GM12872 (cell line): ENCODE measurements around the gene TSPAN18.

ENCODE experiments used
- TF ChIP-seq, protein P1 (sequence below): IDR thresholded peaks from 3 replicates; pipeline ENCODE4 v1.5.1; 2011; ENCODE audit warnings: low read depth, mild to moderate bottlenecking, low read length, moderate library complexity; ENCODE audit not compliant: insufficient read depth

Gene TSPAN18

DNA sequence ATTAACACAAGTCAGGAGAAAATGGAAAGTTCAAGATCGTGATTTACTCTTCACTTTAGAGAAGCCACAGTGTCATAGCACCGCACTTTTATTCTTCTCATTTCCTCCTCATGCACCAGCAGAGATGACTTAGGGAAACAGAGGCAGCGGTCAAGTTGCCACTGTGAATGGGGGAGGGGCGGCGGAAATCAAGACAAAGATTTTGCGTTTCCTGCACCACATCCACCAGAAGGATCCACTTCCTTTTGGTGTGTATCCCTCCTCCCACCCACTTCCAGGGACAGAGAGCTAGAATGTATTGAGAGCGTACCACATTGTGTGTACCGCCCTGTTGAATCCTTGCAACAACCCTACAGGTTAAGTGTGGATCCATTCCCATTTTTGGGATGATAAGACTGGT, 21.8 kb downstream of the TSPAN18 start:
- TF ChIP-seq, protein P1, sequence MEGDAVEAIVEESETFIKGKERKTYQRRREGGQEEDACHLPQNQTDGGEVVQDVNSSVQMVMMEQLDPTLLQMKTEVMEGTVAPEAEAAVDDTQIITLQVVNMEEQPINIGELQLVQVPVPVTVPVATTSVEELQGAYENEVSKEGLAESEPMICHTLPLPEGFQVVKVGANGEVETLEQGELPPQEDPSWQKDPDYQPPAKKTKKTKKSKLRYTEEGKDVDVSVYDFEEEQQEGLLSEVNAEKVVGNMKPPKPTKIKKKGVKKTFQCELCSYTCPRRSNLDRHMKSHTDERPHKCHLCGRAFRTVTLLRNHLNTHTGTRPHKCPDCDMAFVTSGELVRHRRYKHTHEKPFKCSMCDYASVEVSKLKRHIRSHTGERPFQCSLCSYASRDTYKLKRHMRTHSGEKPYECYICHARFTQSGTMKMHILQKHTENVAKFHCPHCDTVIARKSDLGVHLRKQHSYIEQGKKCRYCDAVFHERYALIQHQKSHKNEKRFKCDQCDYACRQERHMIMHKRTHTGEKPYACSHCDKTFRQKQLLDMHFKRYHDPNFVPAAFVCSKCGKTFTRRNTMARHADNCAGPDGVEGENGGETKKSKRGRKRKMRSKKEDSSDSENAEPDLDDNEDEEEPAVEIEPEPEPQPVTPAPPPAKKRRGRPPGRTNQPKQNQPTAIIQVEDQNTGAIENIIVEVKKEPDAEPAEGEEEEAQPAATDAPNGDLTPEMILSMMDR = no peak

DNA sequence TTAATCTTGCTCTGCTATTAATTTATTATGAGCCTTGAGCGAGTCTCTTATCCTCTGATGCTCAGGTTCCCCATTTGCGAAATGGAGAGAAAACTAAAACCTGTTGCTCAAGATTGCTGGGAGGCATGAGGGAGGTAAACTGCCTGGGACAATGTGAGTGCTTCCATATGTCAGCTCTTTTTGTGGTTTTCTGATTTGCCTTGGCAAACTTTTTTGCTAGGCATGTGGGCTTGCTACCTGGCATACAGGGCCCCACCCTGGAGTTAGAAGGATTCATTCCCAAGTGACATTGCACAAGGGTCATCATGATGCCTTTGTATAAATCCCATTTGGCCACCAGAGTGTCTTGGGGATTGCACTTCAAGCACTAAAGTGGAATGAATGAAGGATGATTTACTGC, 22.4 kb downstream of the TSPAN18 start:
- TF ChIP-seq, protein P1 = no peak

DNA sequence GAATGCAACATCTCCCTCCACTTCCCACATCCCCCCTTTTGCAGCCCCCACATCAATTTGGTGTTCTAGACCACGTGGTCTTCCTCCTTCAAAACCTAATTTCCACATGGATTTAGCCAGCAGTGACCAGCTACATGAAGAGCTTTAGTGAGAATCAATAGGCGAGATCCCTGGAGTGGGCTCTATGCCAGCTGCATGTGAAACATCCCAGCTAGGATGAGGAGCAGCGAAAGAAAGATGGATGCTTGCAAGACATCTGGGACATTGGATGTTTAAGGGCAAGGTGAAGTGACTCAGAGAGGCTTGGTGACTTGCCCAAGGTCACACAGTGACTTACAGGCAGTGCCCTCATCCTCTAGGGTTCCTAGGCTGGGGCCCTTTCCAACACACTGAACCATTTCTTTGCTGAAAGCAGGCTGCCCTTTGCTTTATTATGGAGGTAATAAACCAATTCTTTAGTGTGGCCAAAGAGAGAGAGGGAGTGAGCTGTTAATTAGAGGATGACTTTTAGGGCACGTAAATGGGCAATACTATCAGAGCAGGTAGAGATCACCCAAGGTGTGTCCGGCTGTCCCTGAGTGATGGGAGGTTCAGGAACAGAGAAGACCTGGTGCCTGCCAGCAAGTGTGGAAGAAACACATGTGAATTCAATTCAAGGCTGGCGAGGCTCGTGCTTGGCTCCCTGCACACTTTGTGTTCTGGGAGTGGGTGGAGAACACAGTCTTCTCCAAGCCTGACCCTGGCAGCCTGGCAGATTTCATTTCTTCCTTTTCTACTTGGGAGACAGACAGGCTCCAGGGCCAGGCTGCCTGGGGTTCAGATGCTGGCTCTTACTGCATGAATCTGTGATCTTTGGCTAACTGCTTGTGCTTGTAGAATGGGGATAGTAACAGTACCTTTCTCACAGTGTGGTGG, 24.0 kb downstream of the TSPAN18 start:
- TF ChIP-seq, protein P1 = no peak

DNA sequence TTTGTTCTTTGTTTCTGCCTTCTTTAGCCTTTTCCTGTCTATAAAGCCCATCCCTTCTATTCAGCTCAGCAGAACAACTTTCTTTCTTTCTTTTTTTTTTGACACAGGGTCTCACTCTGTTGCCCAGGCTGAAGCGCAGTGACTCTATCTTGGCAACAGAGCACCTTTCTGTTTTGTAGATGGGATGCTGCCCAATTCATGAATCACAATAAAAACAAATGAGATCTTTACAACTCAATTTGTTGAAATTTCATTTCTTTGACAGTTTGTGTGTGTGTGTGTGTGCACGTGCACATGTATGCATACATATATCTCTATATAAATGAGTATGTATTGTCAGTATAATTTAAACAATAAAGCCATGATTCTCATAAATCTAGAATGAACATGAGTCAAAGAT, 25.5 kb downstream of the TSPAN18 start:
- TF ChIP-seq, protein P1 = no peak

DNA sequence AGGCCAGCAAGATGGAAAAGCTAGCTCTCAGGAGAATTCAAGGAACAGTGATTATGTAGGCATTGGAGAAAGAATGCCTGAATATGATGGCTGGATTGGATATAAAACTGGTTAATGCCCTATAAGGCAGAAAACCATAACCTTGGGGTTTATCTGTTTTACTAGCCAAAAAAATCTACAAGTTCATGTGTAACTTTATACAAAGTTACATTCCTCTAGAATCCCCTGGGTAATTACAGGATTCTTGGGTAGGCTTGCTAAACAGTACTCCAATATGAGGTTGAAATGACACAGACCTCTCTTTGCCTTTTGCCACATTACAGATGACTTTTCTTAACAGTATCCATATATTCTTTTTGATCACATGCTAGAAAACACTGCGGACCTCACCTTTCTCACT, 26.0 kb downstream of the TSPAN18 start:
- TF ChIP-seq, protein P1 = no peak

DNA sequence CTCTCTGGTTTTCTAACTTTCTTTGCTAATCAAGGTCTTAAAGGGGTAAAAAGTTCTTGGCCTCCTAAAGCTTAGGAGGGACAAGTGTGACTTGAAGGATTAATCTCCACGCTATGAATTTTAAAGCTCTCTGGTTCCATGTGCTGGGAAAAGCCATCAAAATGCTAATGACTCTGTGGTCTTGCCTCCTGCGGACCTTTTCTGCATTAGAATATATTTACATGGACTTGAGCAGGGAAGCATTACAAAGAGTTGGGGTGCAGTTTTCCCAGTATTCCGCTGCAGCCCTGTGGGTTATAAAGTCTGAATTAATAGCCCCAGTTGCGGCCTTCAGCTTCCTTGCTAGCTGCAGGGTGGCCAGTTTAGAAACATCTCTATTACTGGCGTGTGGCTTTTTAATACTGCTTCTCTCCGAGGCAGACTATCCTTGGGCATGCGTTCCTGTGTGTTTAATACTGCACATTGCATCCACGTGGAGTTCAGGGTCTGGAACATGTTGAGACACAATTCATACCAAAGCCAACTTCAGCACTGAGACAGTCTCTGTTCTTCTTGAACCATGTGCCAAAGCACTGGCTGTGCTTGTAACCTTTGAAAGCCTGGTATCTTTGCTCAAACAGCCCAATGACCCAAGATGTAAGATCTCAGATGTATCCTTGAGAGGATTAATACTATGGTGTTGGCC, 27.3 kb downstream of the TSPAN18 start:
- TF ChIP-seq, protein P1 = no peak

DNA sequence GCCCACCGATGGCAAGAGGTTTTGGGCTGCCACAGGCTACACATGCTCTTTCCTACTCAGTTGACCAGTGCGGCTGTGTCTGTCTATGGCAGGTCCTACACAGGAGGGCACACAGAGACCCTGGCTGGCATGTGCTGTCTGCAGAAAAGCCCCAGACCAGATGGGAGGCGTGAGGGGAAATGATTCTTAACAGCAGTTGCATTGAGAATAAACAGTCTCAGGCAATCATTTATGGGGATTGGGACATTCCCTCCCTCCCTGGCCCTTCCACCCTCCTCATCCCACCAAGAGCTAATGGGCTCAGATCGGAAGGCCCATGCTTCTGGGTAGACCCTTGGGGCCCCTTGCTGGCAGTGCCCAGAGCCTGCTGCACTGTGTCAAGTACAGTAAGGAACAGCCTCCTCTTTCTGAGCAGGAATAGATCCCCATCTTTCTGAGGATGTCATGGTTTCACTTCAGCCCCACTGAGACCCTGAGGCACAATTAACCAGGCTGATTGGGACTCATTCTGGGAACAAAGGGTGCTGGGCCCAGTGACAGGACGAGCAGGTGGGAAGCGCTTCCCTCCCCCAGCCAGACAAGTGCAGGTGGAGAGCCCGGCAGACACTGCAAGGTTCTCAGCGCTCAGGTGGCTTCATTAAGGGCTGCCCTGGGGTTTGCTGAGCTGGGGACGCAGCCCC, 28.3 kb downstream of the TSPAN18 start:
- TF ChIP-seq, protein P1 = no peak
